Heart left ventricle (tissue), 16 donors: Measurements from ENCODE around the gene STARD7. TPM values are rescaled to one million over a fixed set of nuclear protein-coding genes. Genes with fewer than 3 reads are reported as not detected.

Experiments
- ATAC-seq, 4 donors: fragments of 200-7000 bp; cut with Tn5 transposase; one replicate each; pipeline ENCODE4 v1.9.1; 2020 to 2022; ENCODE audit warnings: moderate library complexity in 4 of 4, mild to moderate bottlenecking in 3 of 4, moderate number of reproducible peaks in 1 of 4
- DNase-seq, 5 donors: peaks; one replicate each; pipeline ENCODE4 v3.0.0-alpha.2; 2020
- H3K27ac ChIP-seq, 12 donors: fragments of 200-600 bp; sonication (generic) in 4 of 12; one replicate each; pipeline versions ENCODE4 v1.5.0 to v1.8.0; 2016 to 2022; ENCODE audit warnings: mild to moderate bottlenecking in 2 of 12
- H3K27me3 ChIP-seq, 9 donors: fragments of 200-600 bp; sonication (generic) in 2 of 9; one replicate each; pipeline versions ENCODE4 v1.5.1 to v1.8.0; 2016 to 2022; ENCODE audit warnings: mild to moderate bottlenecking in 3 of 9
- H3K36me3 ChIP-seq, 9 donors: fragments of 200-600 bp; sonication (generic) in 2 of 9; one replicate each; pipeline versions ENCODE4 v1.5.0 to v1.8.0; 2018 to 2022; ENCODE audit warnings: mild to moderate bottlenecking in 2 of 9
- H3K4me1 ChIP-seq, 12 donors: fragments of 200-600 bp; sonication (generic) in 4 of 12; one replicate each; pipeline versions ENCODE4 v1.5.0 to v1.8.0; 2016 to 2022; ENCODE audit warnings: mild to moderate bottlenecking in 3 of 12
- H3K4me3 ChIP-seq, 12 donors: fragments of 200-600 bp; sonication (generic) in 4 of 12; one replicate each; pipeline versions ENCODE4 v1.5.0 to v1.8.0; 2017 to 2022; ENCODE audit warnings: mild to moderate bottlenecking in 9 of 12, moderate library complexity in 4 of 12
- H3K9me3 ChIP-seq, 12 donors: fragments of 200-600 bp; sonication (generic) in 4 of 12; one replicate each; pipeline versions ENCODE4 v1.5.0 to v1.8.0; 2016 to 2022; ENCODE audit warnings: mild to moderate bottlenecking in 1 of 12
- POLR2A ChIP-seq, 2 donors: fragments of 450-650 bp; IDR thresholded peaks; one replicate each; pipeline ENCODE4 v1.6.1; 2017; ENCODE audit warnings: antibody characterized with exemption in 2 of 2, mild to moderate bottlenecking in 2 of 2, moderate library complexity in 2 of 2
- WGBS, 4 donors: extraction: QIAGEN DNeasy Blood & Tissue Kit in 2 of 4; methylation state at CpG; one replicate each; pipeline versions ENCODE4 v1.1.5 to v1.1.7; 2013 to 2018; 5-methylcytosine and 5-hydroxymethylcytosine counted together
- intact Hi-C, 10 donors: fragments of 100-400 bp; cut with DNase I; formaldehyde crosslinking; loops; one replicate each; pipeline versions ENCODE4 v1.11.1 to v1.14.2; 2022
- polyA plus RNA-seq, 2 donors: library from polyadenylated mRNA; stranded (reverse); fragments of 200-250 nt; gene quantifications; one replicate each; pipeline ENCODE4 v1.2.3, GENCODE V29; 2013
- total RNA-seq, 9 donors: library from RNA; depleted of rRNA in 2 of 9; stranded (reverse); fragments of >200 nt in 2 of 9; fragmentation: NEBNext Ultra II Directional in 3 of 9; extraction: Animal tissue kit (Norgen Biotek cat#: 25700) in 3 of 9; gene quantifications; one replicate each; pipeline versions ENCODE4 v1.1.0 to v1.2.4, GENCODE V29; 2016 to 2023
- TF ChIP-seq, protein P1 (sequence below), 12 donors: fragments of 200-600 bp; sonication (generic) in 4 of 12; IDR thresholded peaks; one replicate each; pipeline versions ENCODE4 v1.5.0 to v1.8.0; 2018 to 2022; ENCODE audit warnings: antibody characterized with exemption in 12 of 12, mild to moderate bottlenecking in 5 of 12
- donor health status: ischemic (EF 13 %, LVEDD 7.1; RV severe dilation, severe dysfunction).
- donor health status: healthy with polysubstance abuse.
- donor health status: DM: no; HTN: yes; CAD: no.
- donor health status: DM: no; HTN: no; CAD: no.
- donor health status: ischemic (EF 25% LVEDD 6.9; RV normal size, moderate dysfunction).
- donor health status: ischemic (EF 25% LVEDD 5.7; RV mildly dilated, moderate dysfunction).
- donor health status: healthy.
- donor health status: DM: yes; HTN: yes; CAD: no.
- donor health status: ischemic (EF 35%, LVEDD 5.7; RV mildly dilated, moderate dysfunction).
- donor health status: nonischemic (EF 11% LVEDD 7.7; RV severe dilation, severe dysfunction).
- donor health status: DM: yes; HTN: yes; CAD: no.
- donor health status: PGD.
- donor health status: ischemic (EF 29% LVEDD 5.4; RV normal size, mild dysfunction).
- donor health status: nonischemic (EF 23%, LVEDD 6.1; RV moderate dilation, normal function).

STARD7 gene
- total and polyA plus RNA-seq, 11 donors: 58.3 to 526 (median 188) TPM

GRCh38 chr2:96191937-96192670 lies 16.5 kb downstream of the STARD7 start:
- Histone ChIP-seq H3K27ac (peak overlapping the region in 10 of 12 donors; percentile 40 to 91 (median 73)), H3K27me3 (no peaks in the 10 kb centered on the region), H3K4me3 (no peak overlapping the region), H3K9me3 (no peaks in the 10 kb centered on the region), H3K36me3 (peaks cover 4 to 87% (median 81%) of the 10 kb centered on the region in 9 donors), H3K4me1 (peaks cover 0 to 62% (median 29%) of the 10 kb centered on the region in 12 donors)
- DNase-seq: peak in 2 of 5 donors; percentile 44 to 81
- peak; percentile 81 to 91 (median 88) for ATAC-seq
- 48 to 69% (median 61%) methylated on average over 11 of the region's 11 CpGs for WGBS, 4 donors
- TF ChIP-seq POLR2A (IDR thresholded peaks at IDR 0.05): peak in 1 of 2 donors; percentile 23
- TF ChIP-seq, protein P1, sequence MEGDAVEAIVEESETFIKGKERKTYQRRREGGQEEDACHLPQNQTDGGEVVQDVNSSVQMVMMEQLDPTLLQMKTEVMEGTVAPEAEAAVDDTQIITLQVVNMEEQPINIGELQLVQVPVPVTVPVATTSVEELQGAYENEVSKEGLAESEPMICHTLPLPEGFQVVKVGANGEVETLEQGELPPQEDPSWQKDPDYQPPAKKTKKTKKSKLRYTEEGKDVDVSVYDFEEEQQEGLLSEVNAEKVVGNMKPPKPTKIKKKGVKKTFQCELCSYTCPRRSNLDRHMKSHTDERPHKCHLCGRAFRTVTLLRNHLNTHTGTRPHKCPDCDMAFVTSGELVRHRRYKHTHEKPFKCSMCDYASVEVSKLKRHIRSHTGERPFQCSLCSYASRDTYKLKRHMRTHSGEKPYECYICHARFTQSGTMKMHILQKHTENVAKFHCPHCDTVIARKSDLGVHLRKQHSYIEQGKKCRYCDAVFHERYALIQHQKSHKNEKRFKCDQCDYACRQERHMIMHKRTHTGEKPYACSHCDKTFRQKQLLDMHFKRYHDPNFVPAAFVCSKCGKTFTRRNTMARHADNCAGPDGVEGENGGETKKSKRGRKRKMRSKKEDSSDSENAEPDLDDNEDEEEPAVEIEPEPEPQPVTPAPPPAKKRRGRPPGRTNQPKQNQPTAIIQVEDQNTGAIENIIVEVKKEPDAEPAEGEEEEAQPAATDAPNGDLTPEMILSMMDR (IDR thresholded peaks at IDR 0.05): no peak
- intact Hi-C loops: no loop called here

- no peaks in the 10 kb centered on the region for H3K27me3 ChIP-seq
- H3K27ac ChIP-seq: peak overlapping the region in 4 of 12 donors; percentile 61 to 71 (median 67)
- no peak for DNase-seq
- H3K9me3 ChIP-seq: no peaks in the 10 kb centered on the region
- no peak for ATAC-seq
- intact Hi-C loops: no loop called here
- WGBS, 4 donors: 93 to 96% (median 95%) methylated on average over 12 of the region's 12 CpGs
- no peak overlapping the region for H3K4me3 ChIP-seq
- peaks cover 0 to 50% (median 22%) of the 10 kb centered on the region in 12 donors for H3K4me1 ChIP-seq
- TF ChIP-seq, protein P1 (IDR thresholded peaks at IDR 0.05): no peak
- no peak for TF ChIP-seq POLR2A (IDR thresholded peaks at IDR 0.05)
- peaks cover 4 to 100% (median 96%) of the 10 kb centered on the region in 9 donors for H3K36me3 ChIP-seq
Measured at GRCh38 chr2:96188821-96189526, 19.7 kb downstream of the STARD7 start.

GRCh38 chr2:96186562-96186961 lies 22.1 kb downstream of the STARD7 start:
- no peaks in the 10 kb centered on the region for H3K9me3 ChIP-seq
- H3K27me3 ChIP-seq: no peaks in the 10 kb centered on the region
- TF ChIP-seq POLR2A (IDR thresholded peaks at IDR 0.05): no peak
- TF ChIP-seq, protein P1 (IDR thresholded peaks at IDR 0.05): no peak
- peaks cover 0 to 35% (median 17%) of the 10 kb centered on the region in 12 donors for H3K4me1 ChIP-seq
- intact Hi-C loops: no loop called here
- DNase-seq: no peak
- H3K27ac ChIP-seq: peak overlapping the region in 10 of 12 donors; percentile 48 to 73 (median 66)
- peak; percentile 23 to 82 (median 50) for ATAC-seq
- H3K4me3 ChIP-seq: no peak overlapping the region
- WGBS, 4 donors: 47 to 64% (median 57%) methylated on average over 5 of the region's 5 CpGs
- H3K36me3 ChIP-seq: peaks cover 0 to 81% (median 78%) of the 10 kb centered on the region in 9 donors

DNA sequence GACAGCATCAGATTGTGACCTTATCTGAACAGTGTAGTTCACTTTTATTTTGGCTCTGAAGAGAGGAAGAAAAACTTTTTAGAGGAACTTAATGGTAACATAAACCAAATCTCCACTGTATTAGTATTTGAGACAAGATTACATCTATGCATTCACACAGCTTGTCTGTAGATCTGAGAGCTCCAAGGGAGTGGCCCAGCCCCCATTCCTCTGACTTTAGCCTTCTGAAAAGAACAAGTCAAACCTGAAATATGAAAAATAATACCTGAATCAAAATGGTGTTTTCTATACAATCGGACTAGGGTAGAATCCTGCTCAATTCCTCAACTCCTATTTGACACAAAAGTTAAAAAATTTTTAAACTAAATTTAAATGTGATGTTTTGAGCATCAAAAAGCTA lies 23.1 kb downstream of the STARD7 start:
- no peaks in the 10 kb centered on the region for H3K27me3 ChIP-seq
- no peak for DNase-seq
- no peaks in the 10 kb centered on the region for H3K9me3 ChIP-seq
- 94 to 96% (median 95%) methylated on average over 1 of the region's 1 CpG for WGBS, 4 donors
- no peak overlapping the region for H3K4me3 ChIP-seq
- no peak for ATAC-seq
- H3K27ac ChIP-seq: peak overlapping the region in 3 of 12 donors; percentile 26 to 71 (median 57)
- peaks cover 0 to 29% (median 13%) of the 10 kb centered on the region in 12 donors for H3K4me1 ChIP-seq
- H3K36me3 ChIP-seq: peaks cover 0 to 70% (median 67%) of the 10 kb centered on the region in 9 donors
- TF ChIP-seq POLR2A (IDR thresholded peaks at IDR 0.05): no peak
- TF ChIP-seq, protein P1 (IDR thresholded peaks at IDR 0.05): no peak
- intact Hi-C loops: no loop called here
